Muscle of leg (tissue), 11 donors: Measurements from ENCODE around the gene KCNH3. TPM values are rescaled to one million over a fixed set of nuclear protein-coding genes. Genes with fewer than 3 reads are reported as not detected.
A peak's percentile ranks its signal among the peaks of the same experiment; 100 is the strongest.

Experiments
- DNase-seq: peaks from one replicate; pipeline ENCODE4 v3.0.0; 2013
- H3K27ac ChIP-seq: one replicate; pipeline ENCODE4 v1.5.1; 2013; ENCODE audit warnings: mild to moderate bottlenecking, low read length, control low read depth
- H3K27me3 ChIP-seq: one replicate; pipeline ENCODE4 v1.6.1; 2013; ENCODE audit warnings: low read length; ENCODE audit not compliant: control insufficient read depth, insufficient read depth
- H3K36me3 ChIP-seq: one replicate; pipeline ENCODE4 v1.6.1; 2013; ENCODE audit warnings: low read length; ENCODE audit not compliant: control insufficient read depth, insufficient read depth
- H3K4me1 ChIP-seq: one replicate; pipeline ENCODE4 v1.6.1; 2013; ENCODE audit warnings: low read length; ENCODE audit not compliant: control insufficient read depth, insufficient read depth
- H3K4me3 ChIP-seq: one replicate; pipeline ENCODE4 v1.5.1; 2013; ENCODE audit warnings: low read length, control low read depth
- H3K9me3 ChIP-seq: replicated peaks from 2 replicates; pipeline ENCODE4 v1.6.1; 2013; ENCODE audit warnings: low read depth, low read length; ENCODE audit not compliant: control insufficient read depth
- WGBS: methylation state at CpG from one replicate; pipeline ENCODE4 v1.1.5; 2013; ENCODE audit warnings: missing lambda C conversion rate; ENCODE audit not compliant: insufficient coverage; 5-methylcytosine and 5-hydroxymethylcytosine counted together
- polyA plus RNA-seq, 8 donors: library from polyadenylated mRNA; unstranded; fragments of 120-200 nt; gene quantifications; one replicate each; pipeline versions ENCODE4 v1.2.1 to v1.2.3, GENCODE V29; 2013; ENCODE audit warnings: inconsistent platforms in 1 of 8, low replicate concordance in 1 of 8; ENCODE audit not compliant: insufficient read length in 8 of 8, insufficient read depth in 1 of 8
- total RNA-seq: library from RNA; stranded (reverse); fragments of 120-200 nt; gene quantifications from one replicate; pipeline ENCODE4 v1.2.4, GENCODE V29; 2013

The KCNH3 gene
- total and polyA plus RNA-seq, 9 donors, result 0.96 to 2.0 (median 1.6) TPM

GRCh38 chr12:49543914-49544815 lies 5.3 kb downstream of the KCNH3 start:
- Histone ChIP-seq H3K27me3 (peaks cover 94% of the 10 kb centered on the region), H3K36me3 (no peaks in the 10 kb centered on the region), H3K27ac (no peak overlapping the region), H3K9me3 (no peaks in the 10 kb centered on the region), H3K4me3 (no peak overlapping the region), H3K4me1 (peaks cover 10% of the 10 kb centered on the region)
- WGBS, result 7% methylated on average over 39 of the region's 39 CpGs
- DNase-seq, result no peak

DNA sequence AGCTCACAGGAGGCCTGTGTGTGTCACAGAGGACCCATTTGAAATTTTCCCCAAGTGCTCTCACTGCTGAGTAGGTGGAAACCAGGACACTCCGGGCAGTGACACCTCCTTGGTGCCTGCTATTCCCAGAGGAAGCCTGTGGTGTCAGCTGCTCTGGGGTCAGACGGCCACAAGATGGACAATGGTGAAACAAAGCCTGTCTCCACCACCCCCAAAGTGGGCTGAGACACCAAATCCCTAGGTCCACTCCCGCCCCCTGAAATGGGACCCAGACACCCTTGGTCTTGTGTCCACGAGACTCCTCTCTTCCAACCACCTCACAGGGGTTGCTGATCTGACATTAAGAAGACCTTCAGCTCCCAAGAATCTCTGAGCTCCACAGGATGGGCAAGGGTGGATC lies 7.0 kb downstream of the KCNH3 start:
- WGBS, result 58% methylated on average over 4 of the region's 4 CpGs
- Histone ChIP-seq H3K36me3 (no peaks in the 10 kb centered on the region), H3K4me3 (no peak overlapping the region), H3K27me3 (peaks cover 85% of the 10 kb centered on the region), H3K9me3 (no peaks in the 10 kb centered on the region), H3K4me1 (peaks cover 22% of the 10 kb centered on the region), H3K27ac (no peak overlapping the region)
- DNase-seq, result no peak

- H3K36me3 ChIP-seq, result no peaks in the 10 kb centered on the region
- H3K4me3 ChIP-seq, result no peak overlapping the region
- H3K27ac ChIP-seq, result no peak overlapping the region
- no peak for DNase-seq
- H3K4me1 ChIP-seq, result peaks cover 22% of the 10 kb centered on the region
- WGBS, result 67% methylated on average over 3 of the region's 3 CpGs
- no peaks in the 10 kb centered on the region for H3K9me3 ChIP-seq
- H3K27me3 ChIP-seq, result peaks cover 82% of the 10 kb centered on the region
Measured at GRCh38 chr12:49546481-49546880, 7.7 kb downstream of the KCNH3 start.

DNA sequence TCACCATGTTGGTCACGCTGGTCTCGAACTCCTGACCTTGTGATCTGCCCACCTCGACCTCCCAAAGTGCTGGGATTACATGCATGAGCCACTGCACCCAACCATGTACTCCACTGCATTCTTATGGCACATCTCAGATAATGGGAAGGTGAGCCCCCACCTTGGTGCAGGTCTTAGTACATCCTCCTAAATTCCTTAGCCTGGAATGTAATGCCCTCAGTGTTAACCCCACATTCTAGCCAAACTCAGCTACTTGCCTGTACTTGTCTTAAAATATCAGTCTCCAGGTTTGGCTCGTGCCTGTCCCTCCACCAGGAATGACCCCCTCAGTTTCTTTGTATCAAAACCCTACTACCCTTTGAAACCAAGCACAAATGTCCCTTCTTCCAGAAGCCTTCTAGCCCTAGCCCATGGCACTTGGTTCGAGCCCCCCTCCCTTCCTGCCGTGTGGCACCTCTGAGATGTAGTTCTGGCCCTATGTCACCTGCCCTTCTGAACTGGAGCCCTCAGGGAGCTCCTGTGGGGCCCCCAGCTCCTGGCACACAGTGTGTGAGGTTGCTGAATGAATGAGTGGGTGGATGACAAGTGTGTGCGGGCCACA lies 8.4 kb downstream of the KCNH3 start:
- WGBS, result 85% methylated on average over 5 of the region's 7 CpGs
- no peaks in the 10 kb centered on the region for H3K36me3 ChIP-seq
- H3K27ac ChIP-seq, result no peak overlapping the region
- no peak overlapping the region for H3K4me3 ChIP-seq
- H3K27me3 ChIP-seq, result peaks cover 76% of the 10 kb centered on the region
- no peaks in the 10 kb centered on the region for H3K9me3 ChIP-seq
- peaks cover 29% of the 10 kb centered on the region for H3K4me1 ChIP-seq
- DNase-seq, result no peak

- Histone ChIP-seq H3K4me3 (peak overlapping the region; percentile 48), H3K27ac (no peak overlapping the region), H3K36me3 (no peaks in the 10 kb centered on the region), H3K4me1 (peaks cover 31% of the 10 kb centered on the region), H3K27me3 (peaks cover 63% of the 10 kb centered on the region), H3K9me3 (no peaks in the 10 kb centered on the region)
- no peak for DNase-seq
- 61% methylated on average over 6 of the region's 8 CpGs for WGBS
Measured at GRCh38 chr12:49548481-49548821, 9.6 kb downstream of the KCNH3 start.

DNA sequence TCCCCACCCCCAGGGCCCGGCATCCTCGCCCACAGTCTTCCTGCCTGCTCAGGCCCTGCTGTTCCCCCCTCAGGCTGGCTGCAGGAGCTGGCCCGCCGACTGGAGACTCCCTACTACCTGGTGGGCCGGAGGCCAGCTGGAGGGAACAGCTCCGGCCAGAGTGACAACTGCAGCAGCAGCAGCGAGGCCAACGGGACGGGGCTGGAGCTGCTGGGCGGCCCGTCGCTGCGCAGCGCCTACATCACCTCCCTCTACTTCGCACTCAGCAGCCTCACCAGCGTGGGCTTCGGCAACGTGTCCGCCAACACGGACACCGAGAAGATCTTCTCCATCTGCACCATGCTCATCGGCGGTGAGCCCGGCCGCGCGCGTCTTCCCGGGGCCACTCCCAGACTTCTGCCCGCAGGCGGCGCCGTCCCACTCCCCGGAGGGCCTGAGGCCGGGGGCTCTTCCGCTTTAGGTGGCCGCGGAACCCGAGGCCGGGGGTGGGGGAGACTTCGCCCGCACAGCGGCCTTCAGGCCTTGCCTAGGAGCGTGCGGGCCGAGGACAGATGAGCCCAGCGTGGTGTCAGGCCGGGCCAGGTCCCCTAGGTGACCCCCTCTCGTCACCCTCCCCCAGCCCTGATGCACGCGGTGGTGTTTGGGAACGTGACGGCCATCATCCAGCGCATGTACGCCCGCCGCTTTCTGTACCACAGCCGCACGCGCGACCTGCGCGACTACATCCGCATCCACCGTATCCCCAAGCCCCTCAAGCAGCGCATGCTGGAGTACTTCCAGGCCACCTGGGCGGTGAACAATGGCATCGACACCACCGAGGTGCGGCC lies 10.2 kb downstream of the KCNH3 start:
- H3K27me3 ChIP-seq, result peaks cover 57% of the 10 kb centered on the region
- DNase-seq, result peak; percentile 65
- H3K9me3 ChIP-seq, result no peaks in the 10 kb centered on the region
- WGBS, result 9% methylated on average over 70 of the region's 70 CpGs
- no peak overlapping the region for H3K27ac ChIP-seq
- H3K4me3 ChIP-seq, result peak overlapping the region; percentile 48
- H3K36me3 ChIP-seq, result no peaks in the 10 kb centered on the region
- peaks cover 31% of the 10 kb centered on the region for H3K4me1 ChIP-seq

DNA sequence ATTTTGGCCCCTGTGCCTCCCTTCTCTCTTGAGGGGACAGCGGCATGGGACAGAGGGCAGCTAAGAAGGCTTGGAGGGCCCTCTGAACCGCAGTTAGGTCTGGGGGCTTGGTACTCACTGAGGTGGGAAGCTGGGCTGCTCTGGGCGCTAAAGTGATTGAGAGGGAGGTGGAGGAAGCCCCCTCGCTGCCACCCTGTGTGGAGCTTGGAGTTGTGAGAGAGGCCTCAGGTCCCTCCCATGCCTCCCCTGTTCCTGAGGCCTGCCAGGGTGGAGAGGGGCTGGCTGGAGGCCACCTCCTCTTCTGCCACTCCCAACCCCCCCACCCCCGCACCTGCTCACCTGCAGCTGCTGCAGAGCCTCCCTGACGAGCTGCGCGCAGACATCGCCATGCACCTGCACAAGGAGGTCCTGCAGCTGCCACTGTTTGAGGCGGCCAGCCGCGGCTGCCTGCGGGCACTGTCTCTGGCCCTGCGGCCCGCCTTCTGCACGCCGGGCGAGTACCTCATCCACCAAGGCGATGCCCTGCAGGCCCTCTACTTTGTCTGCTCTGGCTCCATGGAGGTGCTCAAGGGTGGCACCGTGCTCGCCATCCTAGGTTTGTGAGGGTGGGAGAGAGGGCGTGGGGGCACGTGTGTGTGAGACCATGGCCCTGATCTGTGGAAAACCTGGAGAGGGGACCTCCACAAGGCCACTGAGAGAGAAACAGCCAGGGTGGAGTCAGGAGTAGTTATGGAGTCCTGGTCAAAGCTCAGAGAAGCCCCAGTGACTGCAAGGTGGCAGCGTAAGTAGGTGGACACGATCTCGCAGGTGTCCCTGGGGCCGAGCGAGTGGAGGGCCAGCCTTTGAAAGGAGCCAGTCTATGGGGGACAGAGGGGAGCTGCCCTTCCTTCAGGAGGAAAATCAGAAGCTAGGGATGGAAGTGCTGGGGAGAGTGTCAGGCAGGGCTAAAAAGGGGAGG lies 11.2 kb downstream of the KCNH3 start:
- 84% methylated on average over 19 of the region's 28 CpGs for WGBS

DNA sequence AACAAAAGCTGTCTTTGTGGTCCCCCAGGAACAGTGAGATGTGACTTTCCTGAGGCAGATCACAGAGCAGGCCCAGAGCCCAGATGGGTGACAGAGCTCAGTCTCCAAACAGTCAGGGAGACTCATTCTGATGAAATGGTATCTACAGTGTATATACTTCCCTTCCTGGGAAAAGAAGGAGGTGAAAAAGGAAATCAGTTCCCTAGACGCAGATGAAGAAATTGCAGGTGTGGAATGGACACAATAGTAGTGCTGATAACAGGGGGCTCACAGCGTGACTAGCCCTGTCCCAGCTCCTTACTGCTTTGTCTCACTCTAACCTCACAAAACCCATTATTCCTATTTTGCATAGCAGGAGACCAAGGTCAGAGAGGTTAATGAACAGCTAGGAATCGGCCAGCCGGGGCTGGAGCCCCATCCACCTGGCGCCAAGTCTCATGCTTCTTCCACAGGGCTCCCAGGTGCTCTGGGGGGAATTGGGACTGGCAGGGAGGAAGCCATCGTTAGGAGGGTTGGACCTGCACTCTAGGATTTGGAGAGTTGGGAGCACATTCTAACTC lies 11.9 kb downstream of the KCNH3 start:
- H3K4me1 ChIP-seq, result peaks cover 31% of the 10 kb centered on the region
- 79% methylated on average over 3 of the region's 6 CpGs for WGBS
- H3K36me3 ChIP-seq, result peaks cover 2% of the 10 kb centered on the region
- DNase-seq, result no peak
- peaks cover 40% of the 10 kb centered on the region for H3K27me3 ChIP-seq
- no peak overlapping the region for H3K4me3 ChIP-seq
- H3K9me3 ChIP-seq, result no peaks in the 10 kb centered on the region
- no peak overlapping the region for H3K27ac ChIP-seq

More for the DNA sequence above, 11.2 kb downstream of the KCNH3 start:
- no peak for DNase-seq
- H3K4me1 ChIP-seq, result peaks cover 31% of the 10 kb centered on the region
- H3K4me3 ChIP-seq, result peak overlapping the region; percentile 48
- peaks cover 48% of the 10 kb centered on the region for H3K27me3 ChIP-seq
- H3K27ac ChIP-seq, result no peak overlapping the region
- no peaks in the 10 kb centered on the region for H3K9me3 ChIP-seq
- no peaks in the 10 kb centered on the region for H3K36me3 ChIP-seq

DNA sequence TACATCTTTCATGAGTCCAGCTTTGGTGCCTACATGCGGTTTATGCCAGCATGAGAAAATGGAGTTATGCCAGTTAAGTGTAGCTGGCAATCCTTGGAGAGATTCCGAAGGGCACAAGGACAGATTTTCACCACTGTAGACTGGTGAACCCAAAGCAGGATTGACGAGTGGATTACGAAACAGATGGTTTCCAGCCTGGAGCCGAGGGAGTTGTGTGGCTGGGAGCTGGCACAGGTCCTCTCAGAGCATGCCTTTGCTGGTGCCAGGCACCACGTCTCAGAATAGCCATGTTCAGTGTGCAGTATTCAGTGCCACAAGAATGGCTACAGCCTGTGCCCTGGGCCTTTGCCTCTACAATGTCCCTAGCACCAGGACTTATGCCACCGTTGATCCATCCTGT lies 13.2 kb downstream of the KCNH3 start:
- no peak overlapping the region for H3K27ac ChIP-seq
- no peak overlapping the region for H3K4me3 ChIP-seq
- peaks cover 29% of the 10 kb centered on the region for H3K27me3 ChIP-seq
- peaks cover 13% of the 10 kb centered on the region for H3K36me3 ChIP-seq
- 77% methylated on average over 7 of the region's 7 CpGs for WGBS
- no peak for DNase-seq
- peaks cover 31% of the 10 kb centered on the region for H3K4me1 ChIP-seq
- no peaks in the 10 kb centered on the region for H3K9me3 ChIP-seq
